Activated CD4-positive, alpha-beta T cell treated with anti-CD3 and anti-CD28 coated beads, Interleukin-2, amount 50 U/mL, for 1 hour (primary cell): ENCODE results near the gene TDP1.

Experiments
- DNase-seq: peaks from one replicate; pipeline ENCODE4 v3.0.0-alpha.2; 2020

The TDP1 gene

DNA sequence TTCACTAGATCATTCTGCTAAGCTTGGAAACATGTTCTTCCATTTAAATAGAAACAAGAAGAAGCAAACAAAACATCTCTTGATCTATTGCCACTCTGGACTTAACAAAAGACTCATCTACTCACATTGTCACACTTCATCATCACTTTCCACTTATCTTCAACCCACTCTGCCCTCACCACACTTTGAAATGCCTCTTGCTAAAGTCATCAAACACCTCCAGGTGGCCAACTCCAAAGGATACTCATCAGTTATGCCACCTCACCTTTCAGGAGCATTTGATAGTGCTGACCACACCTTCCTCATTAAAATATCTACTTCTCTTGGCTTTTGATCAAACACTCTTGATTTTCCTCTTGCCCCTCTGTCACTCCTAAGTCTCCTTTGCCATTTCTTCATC lies 8.4 kb upstream of the TDP1 start:
- DNase-seq: no peak

DNA sequence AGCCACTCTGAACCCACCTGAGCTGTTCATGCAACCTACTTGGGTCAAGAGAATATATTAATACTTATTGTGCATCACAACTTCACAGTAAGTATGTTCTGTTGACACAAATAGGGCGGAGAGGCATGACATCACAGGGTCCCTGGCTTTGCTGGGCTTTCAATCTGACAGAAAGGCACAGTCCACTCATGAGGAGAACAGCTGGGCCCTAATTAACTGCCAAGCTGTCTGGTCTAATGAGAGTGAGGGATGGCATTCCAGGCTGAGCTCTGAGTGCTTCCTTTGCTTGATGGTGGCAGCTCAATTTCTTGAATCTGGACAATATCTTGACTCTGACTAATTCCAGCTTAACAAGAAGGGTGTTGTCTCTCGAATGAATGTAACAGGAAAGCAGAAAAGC lies 3.2 kb upstream of the TDP1 start:
- DNase-seq: no peak

DNA sequence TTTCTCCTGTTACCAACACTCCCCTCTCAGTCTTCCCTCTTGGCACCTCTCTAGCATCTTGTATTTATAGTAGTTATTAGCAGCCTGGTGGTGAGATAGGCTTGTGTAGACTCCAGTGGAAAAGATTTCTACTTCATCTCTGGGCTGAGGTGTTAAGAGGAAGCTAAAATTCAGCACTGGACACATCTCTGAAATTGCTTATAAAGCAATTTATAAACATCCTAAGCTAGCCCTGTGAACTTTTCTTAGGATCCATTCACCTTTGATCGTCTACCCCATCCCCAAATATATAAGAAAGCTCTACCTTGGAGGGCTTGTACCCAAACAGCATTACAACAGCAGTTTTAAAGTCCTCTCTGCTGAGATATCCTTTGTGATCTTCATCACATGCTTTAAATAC lies 2.1 kb upstream of the TDP1 start:
- DNase-seq: no peak

DNA sequence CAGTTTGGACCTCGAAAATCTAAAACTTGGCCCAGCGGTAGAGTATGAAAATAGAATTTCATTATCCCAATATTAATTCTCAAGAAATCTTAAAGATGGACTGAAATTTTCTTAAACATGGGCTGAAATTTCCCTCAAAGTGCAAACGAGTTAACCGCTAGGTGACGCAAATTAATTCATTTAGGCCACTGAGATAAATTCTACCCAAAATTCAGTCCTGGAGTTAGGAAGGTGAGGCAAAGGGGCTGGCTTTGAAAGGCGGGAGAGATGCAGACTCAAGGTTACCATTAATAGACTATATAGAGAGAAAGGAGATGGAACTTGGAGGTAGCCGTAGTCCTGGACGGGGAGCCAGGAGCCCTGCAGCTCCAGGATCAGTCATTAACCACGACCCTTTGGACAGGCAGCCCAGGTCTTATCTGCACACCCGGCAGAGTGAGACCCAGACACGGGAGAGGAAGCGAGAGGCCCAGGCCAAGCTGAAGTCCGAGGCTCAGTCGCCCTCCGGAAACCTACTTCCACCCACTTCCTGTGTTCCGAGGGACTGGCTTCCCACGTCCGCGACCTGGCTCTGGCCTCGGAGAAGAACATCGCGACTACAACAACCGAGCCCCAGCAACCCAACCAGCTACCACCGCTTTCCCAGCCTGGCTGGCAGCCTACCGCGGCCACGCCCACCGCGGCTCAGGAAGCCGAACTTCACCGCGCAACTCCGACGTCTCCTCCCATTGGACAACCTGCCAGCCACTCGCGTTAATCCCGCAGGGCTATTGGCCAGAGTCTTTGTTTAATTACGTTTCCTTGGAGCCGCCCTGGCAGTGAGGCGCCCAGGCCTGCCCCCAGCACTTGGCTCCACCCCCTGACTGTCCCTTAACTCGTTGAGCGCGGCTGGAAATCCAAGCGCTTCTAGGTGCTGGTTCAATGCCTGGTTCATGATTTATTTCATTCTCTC lies 1.4 kb upstream of the TDP1 start, which contains the start of gene EFCAB11:
EFCAB11 (minus strand) TSS at position 661 of the 952 bp plus-strand sequence; CDS start at position 591, 70 bp downstream.
- peak; percentile 92 for DNase-seq

DNA sequence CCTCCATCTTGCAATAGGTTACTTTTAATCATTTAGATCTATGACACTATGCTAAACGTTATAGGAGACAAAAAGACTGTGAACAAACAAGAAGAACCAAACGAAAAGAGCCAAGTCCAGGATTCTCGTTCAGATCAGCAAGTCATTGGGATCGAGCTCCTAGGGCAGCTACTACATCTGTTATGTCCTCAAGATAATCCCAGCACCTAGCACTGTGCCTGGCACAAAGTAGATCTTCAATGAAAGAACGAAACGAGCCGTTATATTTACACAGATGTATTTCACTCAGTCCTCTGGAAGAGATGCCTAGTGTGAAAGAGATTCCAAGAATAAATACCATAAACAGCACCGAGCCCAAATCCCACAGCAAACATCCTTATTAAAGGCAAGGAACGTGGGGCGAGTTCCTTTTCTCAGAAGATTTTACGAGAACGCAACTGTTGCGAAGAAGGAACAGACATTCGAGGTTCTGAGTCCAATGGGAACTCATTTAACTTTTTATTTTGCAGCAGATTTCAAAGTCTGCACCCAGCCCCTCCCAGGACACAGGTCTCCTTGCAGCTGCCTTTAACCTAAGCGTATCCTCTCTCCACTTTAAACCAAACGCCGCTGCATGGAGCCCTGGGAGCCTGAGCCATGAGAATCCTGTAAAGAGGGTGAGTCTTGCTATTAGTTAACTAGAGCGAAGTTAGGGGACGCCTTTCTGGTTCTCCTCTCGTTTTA lies 544 bp upstream of the TDP1 start:
- DNase-seq: no peak

DNA sequence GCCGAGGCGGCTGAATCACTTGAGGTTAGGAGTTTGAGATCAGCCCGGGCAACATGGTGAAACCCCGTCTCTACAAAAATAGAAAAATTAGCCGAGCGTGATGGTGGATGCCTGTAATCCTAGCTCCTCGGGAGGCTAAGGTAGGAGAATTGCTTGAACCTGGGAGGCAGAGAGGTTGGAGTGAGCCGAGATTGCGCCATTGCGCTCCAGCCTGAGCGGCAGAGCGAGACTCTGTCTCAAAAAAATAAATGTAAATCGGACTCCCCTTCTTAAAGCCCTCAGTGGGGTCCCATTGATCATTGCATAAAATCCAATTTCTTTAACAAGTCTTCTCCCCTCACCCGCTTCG lies 908 bp downstream of the TDP1 start:
- DNase-seq: no peak

DNA sequence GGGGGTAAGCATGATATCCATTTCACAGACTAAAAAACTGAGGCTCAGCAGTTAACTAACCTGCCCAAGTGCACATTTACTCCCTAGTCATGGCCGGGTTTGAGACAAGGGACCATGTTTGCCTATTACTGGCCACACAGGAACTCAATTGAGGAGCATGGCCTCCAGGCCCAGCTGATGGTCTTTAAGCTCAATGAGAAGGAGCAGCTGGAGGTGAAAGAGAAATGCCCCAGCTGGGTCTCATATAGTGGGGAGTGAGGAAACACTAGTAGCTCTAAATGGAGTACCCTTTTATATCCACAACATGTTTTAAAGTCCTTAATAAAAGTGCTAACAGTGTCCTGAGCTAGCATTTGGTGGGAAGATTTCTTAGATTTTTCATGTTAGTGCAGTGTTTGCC lies 1.6 kb downstream of the TDP1 start:
- DNase-seq: no peak

DNA sequence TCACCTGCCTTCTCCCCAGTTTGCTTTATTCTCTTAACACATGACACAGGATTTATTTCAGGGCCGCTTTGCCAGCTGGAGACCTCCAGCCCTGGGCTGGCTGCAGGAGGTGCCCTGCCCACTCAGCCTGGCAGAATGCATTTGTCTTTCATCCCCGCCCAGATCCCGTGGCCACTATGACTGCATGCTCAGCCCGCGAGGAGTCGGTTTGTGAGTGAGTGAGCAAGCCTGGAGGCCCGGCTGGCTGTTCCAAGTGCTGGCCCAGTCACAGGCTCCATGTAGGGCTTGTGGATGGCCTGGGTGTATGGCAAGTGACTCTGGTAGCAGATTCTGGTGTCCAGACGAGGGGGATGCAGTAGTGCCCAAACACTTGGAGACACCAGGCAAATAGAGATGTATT lies 2.1 kb downstream of the TDP1 start:
- DNase-seq: no peak

DNA sequence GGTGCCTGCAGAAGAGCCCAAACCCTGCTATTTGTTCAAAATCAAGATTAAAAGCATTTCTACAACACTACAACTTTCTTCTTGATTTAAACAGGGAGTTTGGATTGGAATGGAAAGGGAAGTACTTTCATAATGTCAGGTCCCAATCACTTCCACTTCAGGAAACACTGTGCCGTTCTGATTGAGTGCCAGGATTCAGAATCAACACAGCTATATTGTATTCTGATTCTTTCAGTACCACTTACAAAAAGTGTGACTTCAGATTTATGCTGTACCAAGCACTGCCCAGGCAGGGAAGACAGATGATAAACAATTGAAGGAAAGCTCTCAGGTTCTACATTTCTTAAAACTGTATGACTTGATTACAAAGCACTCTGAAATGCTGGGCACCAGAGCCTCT lies 3.2 kb downstream of the TDP1 start:
- DNase-seq: no peak

DNA sequence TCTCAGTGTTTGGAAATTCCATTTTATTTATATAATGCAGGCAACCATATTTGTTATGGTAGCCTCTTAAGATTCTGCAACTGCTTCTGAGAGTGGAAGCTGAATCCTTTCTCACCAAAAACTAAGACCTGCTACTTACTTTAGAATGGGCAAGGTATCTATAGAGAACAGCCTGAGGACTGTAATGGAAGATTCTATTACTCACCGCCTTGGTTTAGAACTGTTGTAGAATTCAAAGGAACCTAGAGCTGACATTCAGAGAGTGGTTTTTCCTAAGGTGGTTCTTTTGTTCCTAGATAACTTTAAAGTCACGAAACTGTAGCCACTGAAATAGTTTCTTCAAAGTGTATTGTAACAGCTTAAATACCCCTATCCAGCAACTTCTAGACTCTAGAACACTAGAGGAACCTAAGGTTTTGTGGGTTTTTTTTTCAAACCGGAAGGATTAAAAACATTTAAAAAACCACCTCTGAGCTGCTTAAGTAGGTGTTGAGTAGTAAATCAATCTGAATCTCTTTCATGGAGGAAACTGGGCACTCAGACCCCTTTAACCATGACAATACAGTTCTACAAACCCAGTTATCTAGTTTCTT lies 4.2 kb downstream of the TDP1 start:
- no peak for DNase-seq

DNA sequence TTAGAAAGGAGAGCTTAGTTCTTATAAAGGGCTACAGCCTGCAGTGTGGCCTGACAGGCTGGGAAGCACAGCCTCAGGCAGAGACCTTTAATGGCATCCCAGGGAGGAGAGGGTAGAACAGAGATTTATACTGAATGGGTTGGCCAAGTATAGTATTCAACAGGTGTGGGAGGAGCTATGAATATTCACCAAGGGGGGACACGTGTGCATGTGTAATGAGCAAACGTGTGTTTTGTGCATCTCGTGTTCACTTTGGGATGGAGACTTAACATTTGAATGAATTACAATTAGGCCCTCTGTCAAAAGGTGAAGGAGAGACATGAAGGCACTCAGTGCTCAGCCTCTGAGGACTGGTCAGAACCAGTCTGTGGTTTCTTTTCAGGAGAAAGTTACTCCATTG lies 5.2 kb downstream of the TDP1 start:
- DNase-seq: no peak

DNA sequence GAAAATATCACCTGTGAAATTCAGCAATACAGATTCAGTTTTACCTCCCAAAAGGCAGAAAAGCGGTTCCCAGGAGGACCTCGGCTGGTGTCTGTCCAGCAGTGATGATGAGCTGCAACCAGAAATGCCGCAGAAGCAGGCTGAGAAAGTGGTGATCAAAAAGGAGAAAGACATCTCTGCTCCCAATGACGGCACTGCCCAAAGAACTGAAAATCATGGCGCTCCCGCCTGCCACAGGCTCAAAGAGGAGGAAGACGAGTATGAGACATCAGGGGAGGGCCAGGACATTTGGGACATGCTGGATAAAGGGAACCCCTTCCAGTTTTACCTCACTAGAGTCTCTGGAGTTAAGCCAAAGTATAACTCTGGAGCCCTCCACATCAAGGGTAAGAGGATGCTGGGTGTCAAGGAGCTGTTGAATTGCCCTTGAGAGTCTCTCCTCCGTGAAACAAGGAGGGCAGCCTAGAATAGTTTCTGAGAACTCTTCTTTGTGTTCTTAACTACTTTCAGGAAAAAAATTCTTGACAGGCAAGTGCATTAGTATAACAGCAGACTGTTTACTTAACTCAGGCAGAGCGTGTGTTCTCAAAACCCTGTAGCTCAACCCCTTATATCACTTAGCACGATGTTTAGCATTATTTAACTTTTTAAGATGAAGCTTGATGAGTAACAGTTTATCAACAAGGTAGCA lies 7.7 kb downstream of the TDP1 start:
- no peak for DNase-seq

DNA sequence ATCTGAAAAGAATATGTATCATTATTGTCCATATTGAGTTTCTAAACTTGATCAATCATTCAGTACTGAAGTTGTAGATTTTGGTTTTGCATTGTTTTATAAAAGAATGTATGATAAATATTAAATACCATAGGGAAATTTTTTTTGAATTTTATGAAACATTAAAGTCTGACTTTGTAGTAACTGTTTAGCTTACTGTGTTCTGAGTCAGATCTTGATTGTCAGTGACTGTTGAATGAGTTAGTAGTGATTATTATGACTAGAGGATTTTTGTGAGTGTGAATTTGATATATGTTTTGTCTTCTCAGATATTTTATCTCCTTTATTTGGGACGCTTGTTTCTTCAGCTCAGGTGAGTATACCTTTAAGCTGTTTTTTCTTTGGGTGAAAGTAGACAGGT lies 10.1 kb downstream of the TDP1 start:
- DNase-seq: no peak

DNA sequence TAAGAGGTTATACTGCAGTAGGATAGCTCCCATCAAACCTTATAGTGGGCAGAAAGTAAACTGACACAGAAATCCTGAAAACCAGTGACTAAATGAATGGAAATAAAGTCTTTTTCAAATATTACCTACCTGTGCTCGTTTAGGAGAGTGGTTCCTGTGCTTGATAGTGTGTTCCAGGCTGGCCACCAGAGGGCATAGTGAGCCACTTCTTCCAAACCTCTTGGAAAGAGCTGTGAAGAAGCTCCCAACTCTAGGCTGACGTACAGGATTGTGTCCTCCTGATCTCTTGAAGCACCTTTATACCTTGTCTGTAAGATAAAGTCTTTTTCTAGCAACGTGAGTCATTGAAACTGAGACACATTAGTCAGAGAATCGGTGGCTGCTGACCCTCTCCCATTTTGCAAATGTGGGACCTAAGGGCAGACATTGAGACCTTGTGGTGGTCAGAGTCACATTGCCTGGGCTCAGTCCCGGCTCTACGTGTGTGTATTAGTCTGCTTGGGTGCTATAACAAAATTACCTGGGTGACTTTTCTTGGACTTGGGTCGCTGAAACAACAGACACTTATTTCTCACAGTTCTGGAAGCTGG lies 17.6 kb downstream of the TDP1 start:
- peak; percentile 56 for DNase-seq

DNA sequence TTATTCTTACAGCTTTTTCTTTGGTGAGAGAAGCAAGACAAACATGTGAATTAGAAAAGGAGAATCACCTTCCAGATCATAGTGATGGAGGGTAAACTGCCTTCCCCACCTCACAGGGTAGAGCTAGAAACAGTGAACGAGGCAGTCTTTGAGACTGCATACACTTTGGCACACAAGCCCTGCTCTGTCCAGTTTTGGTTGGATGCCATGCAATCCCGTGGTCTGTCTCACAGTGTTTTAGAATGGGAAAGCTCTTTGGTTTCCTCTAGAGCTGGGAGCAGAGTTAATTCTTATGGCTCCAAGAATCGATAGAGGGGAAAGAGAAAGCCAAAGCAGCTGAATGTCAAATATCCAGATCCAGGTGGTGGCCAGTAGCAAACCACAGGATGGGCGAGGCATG lies 21.9 kb downstream of the TDP1 start:
- DNase-seq: no peak

DNA sequence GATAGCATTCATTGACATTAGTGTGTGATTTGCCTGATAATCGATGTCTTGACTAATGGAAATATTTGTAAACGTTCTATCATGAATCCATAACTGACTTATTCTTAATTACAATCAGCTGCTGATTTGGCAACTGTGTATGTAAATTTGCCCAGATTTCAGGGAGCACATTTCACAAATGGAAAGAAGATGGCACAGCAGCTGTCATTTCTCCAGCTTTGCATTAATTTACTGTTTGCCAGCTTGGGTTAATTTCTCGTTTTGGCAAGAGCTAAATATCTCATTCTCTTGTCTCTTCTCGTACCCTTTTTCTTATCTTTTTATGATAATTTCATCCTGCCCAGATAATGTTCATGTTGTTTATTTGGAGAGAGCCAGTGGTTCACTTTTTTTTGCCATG lies 22.9 kb downstream of the TDP1 start:
- DNase-seq: no peak

DNA sequence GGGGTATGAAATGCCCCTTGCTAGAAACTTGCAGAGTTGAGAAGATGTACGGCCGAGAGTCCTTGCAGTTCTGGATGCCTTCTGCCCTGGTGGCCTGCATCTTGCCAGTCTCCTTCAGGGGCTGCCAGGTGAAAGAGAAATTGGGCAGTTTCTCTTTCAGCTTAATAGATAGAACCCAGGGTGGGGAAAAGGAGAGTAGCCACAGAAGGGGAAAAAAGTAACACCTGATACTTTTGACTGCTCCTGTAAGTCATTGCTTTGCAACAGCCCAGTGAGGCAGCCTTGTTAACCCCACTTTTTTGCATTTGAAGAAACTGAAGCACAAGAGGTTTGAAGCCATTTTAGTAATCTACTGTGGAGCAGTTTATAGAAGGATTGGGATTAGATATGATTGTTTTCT lies 27.6 kb downstream of the TDP1 start:
- no peak for DNase-seq

DNA sequence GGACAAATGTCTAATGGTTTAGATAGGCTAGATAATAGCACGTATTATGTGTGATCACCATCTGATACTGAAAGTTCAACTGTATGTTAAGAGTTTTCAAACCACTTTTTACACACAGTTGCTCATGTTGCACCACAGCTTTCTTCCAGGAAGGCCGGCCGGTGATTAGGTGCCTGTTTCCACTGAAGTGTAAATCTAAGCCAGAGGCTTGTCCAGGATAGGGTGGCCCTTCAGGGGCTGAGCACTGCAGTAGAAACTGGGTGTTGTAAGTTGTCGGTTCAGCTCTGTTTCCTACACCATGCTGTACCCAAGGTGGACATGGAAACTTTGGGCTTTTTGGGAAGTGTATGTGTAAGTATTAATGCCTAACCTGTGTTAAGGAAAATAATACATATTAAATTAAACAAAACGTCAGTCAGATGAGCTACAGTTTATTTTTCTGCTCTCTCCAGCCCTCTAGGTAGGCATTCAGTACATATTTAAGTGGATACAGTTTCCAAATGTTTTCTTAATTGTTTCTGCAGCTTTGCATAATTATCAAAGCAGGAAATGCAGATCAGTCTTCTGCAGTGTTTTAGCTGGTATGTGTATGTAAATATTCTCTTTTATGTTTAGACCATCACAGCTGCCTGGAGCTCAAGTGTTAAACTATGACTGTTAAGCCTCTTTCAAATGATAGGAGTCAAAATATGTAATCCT lies 30.9 kb downstream of the TDP1 start:
- no peak for DNase-seq

DNA sequence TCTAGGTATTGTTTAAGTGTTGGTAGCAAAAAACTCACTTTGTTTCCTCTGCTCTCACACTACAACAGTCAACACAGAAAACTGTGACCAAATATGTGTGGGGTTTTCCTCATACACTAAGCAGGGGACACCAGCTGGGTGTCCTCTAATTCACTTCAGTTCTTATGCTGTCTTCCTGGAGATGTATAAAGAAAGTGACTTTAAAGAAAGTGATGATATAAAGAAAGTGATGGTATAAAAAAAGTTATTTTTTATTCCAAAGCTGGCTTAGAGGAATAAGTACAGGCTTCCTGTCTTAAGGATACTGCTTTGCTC lies 31.4 kb downstream of the TDP1 start:
- DNase-seq: no peak

DNA sequence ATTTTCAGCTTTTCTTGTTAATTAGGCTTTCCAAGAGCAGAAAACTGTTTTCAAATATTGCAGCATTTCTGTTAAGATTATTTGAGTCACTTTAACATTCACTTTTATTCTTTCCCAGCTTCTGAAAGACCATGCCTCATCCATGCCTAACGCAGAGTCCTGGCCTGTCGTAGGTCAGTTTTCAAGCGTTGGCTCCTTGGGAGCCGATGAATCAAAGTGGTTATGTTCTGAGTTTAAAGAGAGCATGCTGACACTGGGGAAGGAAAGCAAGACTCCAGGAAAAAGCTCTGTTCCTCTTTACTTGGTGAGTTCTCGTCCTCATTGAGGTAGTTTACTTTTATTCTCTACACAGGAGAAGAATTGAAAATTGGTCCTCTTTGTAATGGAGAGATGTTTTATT lies 33.1 kb downstream of the TDP1 start:
- no peak for DNase-seq

DNA sequence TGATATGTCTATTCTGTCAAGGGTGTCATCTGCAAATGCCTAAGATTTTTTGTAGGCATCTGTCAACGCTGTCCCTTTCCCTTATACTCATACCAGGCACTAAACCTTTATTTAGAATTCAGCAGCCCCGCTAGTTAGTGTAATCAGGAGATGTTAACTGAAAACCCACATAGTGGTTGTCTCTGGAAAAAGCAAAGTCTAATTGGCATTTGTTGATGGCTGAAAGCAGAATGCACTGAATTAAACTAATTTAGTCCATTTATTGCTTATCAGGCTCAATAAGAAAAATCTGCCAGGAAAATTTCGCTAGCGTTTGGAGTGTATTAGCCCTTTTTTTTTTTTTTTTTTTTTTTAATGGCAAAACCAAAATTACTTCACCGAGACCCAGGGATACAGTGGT lies 34.5 kb downstream of the TDP1 start:
- DNase-seq: no peak

DNA sequence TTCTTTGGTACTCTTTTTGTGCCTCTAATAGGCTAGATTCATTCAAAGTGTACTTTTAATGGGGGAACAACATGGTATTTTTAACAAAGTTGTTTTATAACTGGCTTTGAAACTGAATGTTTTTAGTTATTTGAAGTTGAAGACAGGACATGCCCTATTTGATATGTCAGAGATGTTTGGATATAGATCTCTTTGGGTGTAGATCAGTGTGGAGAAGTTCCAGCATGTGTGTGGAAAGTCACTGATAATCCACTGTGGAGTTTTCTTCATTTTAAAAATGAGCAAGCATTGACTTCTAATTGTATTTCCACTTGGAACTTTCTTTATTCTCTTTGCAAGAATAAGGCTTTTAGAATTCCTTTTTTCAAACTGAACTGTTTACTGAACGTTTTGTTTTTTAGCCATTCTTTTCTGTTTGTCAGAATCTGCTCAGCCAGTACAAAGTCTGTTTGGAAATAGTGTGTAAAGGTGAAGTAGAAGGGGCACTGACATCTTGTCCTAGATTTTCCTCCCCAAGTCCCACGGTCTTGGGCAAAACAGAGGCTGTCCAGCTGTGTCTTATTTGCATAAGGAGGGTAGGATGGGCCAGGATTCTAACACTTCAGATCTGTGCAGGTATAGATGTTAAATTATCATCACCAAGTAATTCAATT lies 35.0 kb downstream of the TDP1 start:
- no peak for DNase-seq
